ENCODE results near the gene LAPTM5.

- TF ChIP-seq CTCF (IDR thresholded peaks at IDR 0.05; ENCODE audit: low read length) (no peak), EZH2 (optimal IDR thresholded peaks at IDR 0.05; ENCODE audit: low read depth, low read length) (no peak)
These were observed 23.5 kb downstream of the LAPTM5 start for GRCh38 chr1:30734106-30734505.

Data from MM.1S (cell line).